Sigmoid colon (tissue), 7 donors: Measurements from ENCODE around the gene CCL2. TPM values are rescaled to one million over a fixed set of nuclear protein-coding genes. Genes with fewer than 3 reads are reported as not detected.

Source experiments
- DNase-seq: peaks from one replicate; pipeline ENCODE4 v3.0.0-alpha.2; 2019
- H3K27ac ChIP-seq, 4 donors: fragments of 200-600 bp; sonication (generic); one replicate each; pipeline ENCODE4 v1.5.1; 2016 to 2019; ENCODE audit warnings: mild to moderate bottlenecking in 1 of 4
- H3K27me3 ChIP-seq, 3 donors: fragments of 200-600 bp; sonication (generic); one replicate each; pipeline ENCODE4 v1.5.1; 2019; ENCODE audit warnings: mild to moderate bottlenecking in 1 of 3
- H3K36me3 ChIP-seq, 4 donors: fragments of 200-600 bp; sonication (generic); one replicate each; pipeline ENCODE4 v1.5.1; 2016 to 2019
- H3K4me1 ChIP-seq, 4 donors: fragments of 200-600 bp; sonication (generic); one replicate each; pipeline ENCODE4 v1.5.1; 2017 to 2019
- H3K4me3 ChIP-seq, 4 donors: fragments of 200-600 bp; sonication (generic); one replicate each; pipeline ENCODE4 v1.5.1; 2017 to 2019; ENCODE audit warnings: mild to moderate bottlenecking in 2 of 4, moderate library complexity in 1 of 4
- H3K9me3 ChIP-seq, 4 donors: fragments of 200-600 bp in 3 of 4; sonication (generic) in 3 of 4; one replicate each; pipeline versions ENCODE4 v1.5.1 to v1.6.1; 2013 to 2019
- CTCF ChIP-seq, 4 experiments: fragments of 450-650 bp in 3 of 4; fragments of 200-600 bp in 1 of 4; IDR thresholded peaks; one replicate each; pipeline ENCODE4 v1.5.1; 2016 to 2019; ENCODE audit warnings: antibody characterized with exemption in 4 of 4, mild to moderate bottlenecking in 3 of 4, moderate library complexity in 2 of 4
- EP300 ChIP-seq, 4 donors: sonication (generic); formaldehyde crosslinking; IDR thresholded peaks; one replicate each; pipeline ENCODE4 v1.6.1; 2017; ENCODE audit warnings: antibody characterized with exemption in 4 of 4
- POLR2A ChIP-seq, 2 donors: fragments of 450-650 bp; IDR thresholded peaks; one replicate each; pipeline ENCODE4 v1.6.1; 2016; ENCODE audit warnings: antibody characterized with exemption in 2 of 2, mild to moderate bottlenecking in 2 of 2, moderate library complexity in 2 of 2
- POLR2AphosphoS5 ChIP-seq, 4 donors: sonication (generic); formaldehyde crosslinking; IDR thresholded peaks; one replicate each; pipeline ENCODE4 v1.6.1; 2017; ENCODE audit warnings: antibody characterized with exemption in 4 of 4
- WGBS, 2 donors: extraction: QIAGEN DNeasy Blood & Tissue Kit; methylation state at CpG; one replicate each; pipeline ENCODE4 v1.1.7; 2013; 5-methylcytosine and 5-hydroxymethylcytosine counted together
- intact Hi-C: fragments of 100-400 bp; cut with DNase I; formaldehyde crosslinking; loops from one replicate; pipeline ENCODE4 v1.15.1; 2023
- polyA plus RNA-seq, 3 donors: library from polyadenylated mRNA; stranded (reverse); fragments of 200-250 nt; gene quantifications; one replicate each; pipeline ENCODE4 v1.2.3, GENCODE V29; 2013
- total RNA-seq, 4 donors: library from RNA; depleted of rRNA; stranded (reverse); fragments of >200 nt; gene quantifications; one replicate each; pipeline ENCODE4 v1.1.0, GENCODE V29; 2016
- donor health status: healthy with polysubstance abuse.
- donor health status: Bipolar disorder and iron deficiency.
- donor health status: healthy.

The CCL2 gene
- total and polyA plus RNA-seq, 7 donors, result 24.3 to 862 (median 37.6) TPM

- H3K9me3 ChIP-seq, result no peaks in the 10 kb centered on the region
- H3K27me3 ChIP-seq, result no peaks in the 10 kb centered on the region
- no peaks in the 10 kb centered on the region for H3K36me3 ChIP-seq
- H3K4me1 ChIP-seq, result peaks cover 0 to 48% (median 33%) of the 10 kb centered on the region in 4 donors
- H3K27ac ChIP-seq, result peak overlapping the region in 3 of 4 donors; percentile 9 to 37 (median 37)
- no peak overlapping the region for H3K4me3 ChIP-seq
- WGBS, 2 donors, result 62 to 81% methylated on average over 8 of the region's 8 CpGs
- DNase-seq, result no peak
- intact Hi-C loops, result no loop called here
- TF ChIP-seq CTCF (IDR thresholded peaks at IDR 0.05) (no peak), EP300 (IDR thresholded peaks at IDR 0.05) (no peak), POLR2AphosphoS5 (IDR thresholded peaks at IDR 0.05) (no peak), POLR2A (IDR thresholded peaks at IDR 0.05) (no peak)
These were observed 12.3 kb upstream of the CCL2 start for GRCh38 chr17:34242587-34243363.

GRCh38 chr17:34243364-34244320 lies 11.4 kb upstream of the CCL2 start:
- peaks cover 0 to 48% (median 33%) of the 10 kb centered on the region in 4 donors for H3K4me1 ChIP-seq

GRCh38 chr17:34245351-34245905 lies 9.7 kb upstream of the CCL2 start:
- intact Hi-C loops, result no loop called here
- Histone ChIP-seq H3K36me3 (no peaks in the 10 kb centered on the region), H3K27ac (no peak overlapping the region), H3K4me1 (peaks cover 0 to 54% (median 43%) of the 10 kb centered on the region in 4 donors), H3K27me3 (no peaks in the 10 kb centered on the region), H3K4me3 (no peak overlapping the region), H3K9me3 (no peaks in the 10 kb centered on the region)
- 66 to 80% methylated on average over 6 of the region's 6 CpGs for WGBS, 2 donors
- no peak for DNase-seq
- TF ChIP-seq POLR2AphosphoS5 (IDR thresholded peaks at IDR 0.05) (no peak), POLR2A (IDR thresholded peaks at IDR 0.05) (no peak), EP300 (IDR thresholded peaks at IDR 0.05) (no peak), CTCF (IDR thresholded peaks at IDR 0.05) (no peak)

More at GRCh38 chr17:34243364-34244320, 11.4 kb upstream of the CCL2 start:
- TF ChIP-seq POLR2AphosphoS5 (IDR thresholded peaks at IDR 0.05) (peak in 1 of 4 donors; percentile 7), EP300 (IDR thresholded peaks at IDR 0.05) (no peak), CTCF (IDR thresholded peaks at IDR 0.05) (no peak), POLR2A (IDR thresholded peaks at IDR 0.05) (no peak)
- intact Hi-C loops, result no loop called here
- DNase-seq, result no peak
- Histone ChIP-seq H3K27ac (peak overlapping the region in 1 of 4 donors; percentile 37), H3K36me3 (no peaks in the 10 kb centered on the region), H3K27me3 (no peaks in the 10 kb centered on the region), H3K9me3 (no peaks in the 10 kb centered on the region), H3K4me3 (no peak overlapping the region)
- 62 to 70% methylated on average over 7 of the region's 7 CpGs for WGBS, 2 donors

GRCh38 chr17:34246446-34246845 lies 8.6 kb upstream of the CCL2 start:
- WGBS, 2 donors, result 69 to 85% methylated on average over 1 of the region's 1 CpG
- Histone ChIP-seq H3K4me1 (peaks cover 0 to 54% (median 47%) of the 10 kb centered on the region in 4 donors), H3K27ac (peak overlapping the region in 1 of 4 donors; percentile 92), H3K27me3 (no peaks in the 10 kb centered on the region), H3K9me3 (no peaks in the 10 kb centered on the region), H3K36me3 (no peaks in the 10 kb centered on the region), H3K4me3 (no peak overlapping the region)
- intact Hi-C loops, result no loop called here
- no peak for TF ChIP-seq POLR2AphosphoS5 (IDR thresholded peaks at IDR 0.05)
- no peak for TF ChIP-seq EP300 (IDR thresholded peaks at IDR 0.05)
- TF ChIP-seq CTCF (IDR thresholded peaks at IDR 0.05), result no peak
- TF ChIP-seq POLR2A (IDR thresholded peaks at IDR 0.05), result no peak
- no peak for DNase-seq
